Measurements from ENCODE around the gene ADH1C.

The ADH1C gene

GRCh38 chr4:99293357-99293756, 59.2 kb downstream of the ADH1C start:
- DNase-seq, result no peak

GRCh38 chr4:99290848-99291786, 61.4 kb downstream of the ADH1C start, which contains the start of gene ADH1A:
Gene ADH1A, minus strand, starts transcription at chr4:99290985. Its CDS starts 71 bp downstream, at chr4:99290914.
- no peak for DNase-seq

All from NCI-H1092 (cell line).